HepG2 (cell line): ENCODE results near the gene PRRC1.

ENCODE experiments used
- ERF ChIP-seq: IDR thresholded peaks from 2 replicates; pipeline ENCODE4 v1.6.1; 2018; ENCODE audit warnings: missing biosample characterization, missing genetic modification reagents
- ZNF24 ChIP-seq: fragments of 450-650 bp; IDR thresholded peaks from 2 replicates; pipeline ENCODE4 v1.6.1; 2017; ENCODE audit warnings: antibody characterized with exemption, mild to moderate bottlenecking
- TF ChIP-seq, protein P1 (sequence below): sonication (generic); formaldehyde crosslinking; IDR thresholded peaks from 2 replicates; pipeline ENCODE4 v1.4.0; 2020; ENCODE audit warnings: mild to moderate bottlenecking, missing genetic modification reagents
- TF ChIP-seq, protein P2 (sequence below): sonication (generic); formaldehyde crosslinking; IDR thresholded peaks from 2 replicates; pipeline ENCODE4 v1.5.0; 2020; ENCODE audit warnings: missing genetic modification reagents

DNA sequence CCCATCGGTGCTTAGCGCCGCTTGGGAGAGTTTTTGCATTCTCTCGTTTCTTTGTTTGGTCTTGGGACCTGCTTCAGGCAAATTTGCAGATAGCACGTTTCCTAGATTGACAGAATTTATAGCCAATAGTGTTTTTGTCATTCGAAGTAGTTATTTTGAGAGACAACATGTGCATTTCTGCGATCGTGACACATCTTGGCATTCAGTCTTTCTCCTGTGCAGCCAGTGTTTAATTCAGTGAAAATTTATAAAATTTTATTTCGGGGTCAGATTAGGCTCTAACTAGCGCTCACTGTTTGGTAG is 830 bp downstream of the PRRC1 start:
- TF ChIP-seq ERF (CRISPR knock-in tag) (no peak), ZNF24 (no peak)
- TF ChIP-seq, protein P1, sequence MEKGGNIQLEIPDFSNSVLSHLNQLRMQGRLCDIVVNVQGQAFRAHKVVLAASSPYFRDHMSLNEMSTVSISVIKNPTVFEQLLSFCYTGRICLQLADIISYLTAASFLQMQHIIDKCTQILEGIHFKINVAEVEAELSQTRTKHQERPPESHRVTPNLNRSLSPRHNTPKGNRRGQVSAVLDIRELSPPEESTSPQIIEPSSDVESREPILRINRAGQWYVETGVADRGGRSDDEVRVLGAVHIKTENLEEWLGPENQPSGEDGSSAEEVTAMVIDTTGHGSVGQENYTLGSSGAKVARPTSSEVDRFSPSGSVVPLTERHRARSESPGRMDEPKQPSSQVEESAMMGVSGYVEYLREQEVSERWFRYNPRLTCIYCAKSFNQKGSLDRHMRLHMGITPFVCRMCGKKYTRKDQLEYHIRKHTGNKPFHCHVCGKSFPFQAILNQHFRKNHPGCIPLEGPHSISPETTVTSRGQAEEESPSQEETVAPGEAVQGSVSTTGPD (CRISPR knock-in tag) = no peak
- TF ChIP-seq, protein P2, sequence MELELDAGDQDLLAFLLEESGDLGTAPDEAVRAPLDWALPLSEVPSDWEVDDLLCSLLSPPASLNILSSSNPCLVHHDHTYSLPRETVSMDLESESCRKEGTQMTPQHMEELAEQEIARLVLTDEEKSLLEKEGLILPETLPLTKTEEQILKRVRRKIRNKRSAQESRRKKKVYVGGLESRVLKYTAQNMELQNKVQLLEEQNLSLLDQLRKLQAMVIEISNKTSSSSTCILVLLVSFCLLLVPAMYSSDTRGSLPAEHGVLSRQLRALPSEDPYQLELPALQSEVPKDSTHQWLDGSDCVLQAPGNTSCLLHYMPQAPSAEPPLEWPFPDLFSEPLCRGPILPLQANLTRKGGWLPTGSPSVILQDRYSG (CRISPR knock-in tag) = no peak
